Osteoblast (primary cell): Measurements from ENCODE around the gene CEMIP2. TPM values are rescaled to one million over a fixed set of nuclear protein-coding genes. Genes with fewer than 3 reads are reported as not detected.
A peak's percentile ranks its signal among the peaks of the same experiment; 100 is the strongest.

ENCODE experiments used
- DNase-seq: peaks from one replicate; pipeline ENCODE4 v3.0.0; 2011; ENCODE audit warnings: low spot score, mixed read lengths; ENCODE audit not compliant: insufficient read length; ENCODE audit errors: missing footprints
- H2AFZ ChIP-seq: 2 replicates; pipeline ENCODE4 v1.6.0; 2011; ENCODE audit warnings: mild to moderate bottlenecking, low read length
- H3K27ac ChIP-seq: 2 replicates; pipeline ENCODE4 v1.5.1; 2011; ENCODE audit warnings: mild to moderate bottlenecking, low read depth, low read length, moderate library complexity
- H3K27me3 ChIP-seq: 2 replicates; pipeline ENCODE4 v1.6.0; 2012; ENCODE audit warnings: mild to moderate bottlenecking, control low read depth, inconsistent platforms, low read length, moderate library complexity; ENCODE audit not compliant: insufficient read depth
- H3K36me3 ChIP-seq: 2 replicates; pipeline ENCODE4 v1.5.1; 2011; ENCODE audit warnings: mild to moderate bottlenecking, low read length, control low read depth, moderate library complexity; ENCODE audit not compliant: insufficient read depth
- H3K4me1 ChIP-seq: 2 replicates; pipeline ENCODE4 v1.5.1; 2011; ENCODE audit warnings: mild to moderate bottlenecking, low read length, control low read depth, moderate library complexity; ENCODE audit not compliant: insufficient read depth
- H3K4me2 ChIP-seq: 2 replicates; pipeline ENCODE4 v1.6.0; 2011; ENCODE audit warnings: mild to moderate bottlenecking, low read length; ENCODE audit not compliant: insufficient read depth
- H3K4me3 ChIP-seq: fragments of 200-600 bp; sonication (generic); 3 replicates; pipeline ENCODE4 v1.5.1; 2012; ENCODE audit warnings: mild to moderate bottlenecking, low read length, inconsistent platforms; ENCODE audit not compliant: insufficient read depth
- H3K79me2 ChIP-seq: 2 replicates; pipeline ENCODE4 v1.6.0; 2012; ENCODE audit warnings: mild to moderate bottlenecking, low read length, control low read depth, inconsistent platforms; ENCODE audit not compliant: insufficient read depth
- H3K9me3 ChIP-seq: 2 replicates; pipeline ENCODE4 v1.5.1; 2011; ENCODE audit warnings: low read depth, low read length, control low read depth
- H4K20me1 ChIP-seq: 2 replicates; pipeline ENCODE4 v1.6.0; 2012; ENCODE audit warnings: mild to moderate bottlenecking, low read length, control low read depth; ENCODE audit not compliant: insufficient read depth
- total RNA-seq: library from RNA; depleted of rRNA; stranded (reverse); fragments of >200 nt; gene quantifications from 2 replicates; pipeline ENCODE4 v1.2.3, GENCODE V29; 2012
- TF ChIP-seq, protein P1 (sequence below): IDR thresholded peaks from 2 replicates; pipeline ENCODE4 v1.5.1; 2011; ENCODE audit warnings: mild to moderate bottlenecking, low read depth, low read length, moderate library complexity; ENCODE audit errors: extremely low read depth

Gene CEMIP2
- total RNA-seq, 1 donor: 66.2 TPM

- Histone ChIP-seq H4K20me1 (no peaks in the 10 kb centered on the region), H3K9me3 (no peaks in the 10 kb centered on the region), H3K4me3 (no peak overlapping the region), H3K79me2 (no peaks in the 10 kb centered on the region), H3K4me1 (peaks cover 34% of the 10 kb centered on the region), H3K27ac (no peak overlapping the region), H3K36me3 (peaks cover 42% of the 10 kb centered on the region), H2AFZ (no peak overlapping the region), H3K27me3 (no peaks in the 10 kb centered on the region), H3K4me2 (no peak overlapping the region)
- no peak for DNase-seq
- TF ChIP-seq, protein P1, sequence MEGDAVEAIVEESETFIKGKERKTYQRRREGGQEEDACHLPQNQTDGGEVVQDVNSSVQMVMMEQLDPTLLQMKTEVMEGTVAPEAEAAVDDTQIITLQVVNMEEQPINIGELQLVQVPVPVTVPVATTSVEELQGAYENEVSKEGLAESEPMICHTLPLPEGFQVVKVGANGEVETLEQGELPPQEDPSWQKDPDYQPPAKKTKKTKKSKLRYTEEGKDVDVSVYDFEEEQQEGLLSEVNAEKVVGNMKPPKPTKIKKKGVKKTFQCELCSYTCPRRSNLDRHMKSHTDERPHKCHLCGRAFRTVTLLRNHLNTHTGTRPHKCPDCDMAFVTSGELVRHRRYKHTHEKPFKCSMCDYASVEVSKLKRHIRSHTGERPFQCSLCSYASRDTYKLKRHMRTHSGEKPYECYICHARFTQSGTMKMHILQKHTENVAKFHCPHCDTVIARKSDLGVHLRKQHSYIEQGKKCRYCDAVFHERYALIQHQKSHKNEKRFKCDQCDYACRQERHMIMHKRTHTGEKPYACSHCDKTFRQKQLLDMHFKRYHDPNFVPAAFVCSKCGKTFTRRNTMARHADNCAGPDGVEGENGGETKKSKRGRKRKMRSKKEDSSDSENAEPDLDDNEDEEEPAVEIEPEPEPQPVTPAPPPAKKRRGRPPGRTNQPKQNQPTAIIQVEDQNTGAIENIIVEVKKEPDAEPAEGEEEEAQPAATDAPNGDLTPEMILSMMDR: no peak
Observed at GRCh38 chr9:71687676-71688075, 80.6 kb downstream of the CEMIP2 start.

DNA sequence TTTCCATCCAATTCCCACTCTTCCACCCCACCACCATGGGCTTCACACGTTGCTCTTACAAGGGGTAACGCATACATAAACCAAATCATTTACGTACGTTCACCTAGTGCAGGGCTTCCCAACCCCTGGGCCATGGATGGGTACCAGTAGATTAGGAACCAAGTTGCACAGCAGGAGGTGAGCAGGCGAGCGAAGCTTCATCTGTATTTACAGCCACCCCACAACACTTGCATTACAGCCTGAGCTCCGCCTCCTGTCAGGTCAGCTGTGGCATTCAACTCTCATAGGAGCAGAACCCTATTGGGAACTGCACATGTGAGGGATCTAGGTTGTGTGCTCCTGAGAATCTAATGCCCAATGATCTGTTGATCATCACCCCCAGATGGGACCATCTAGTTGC, 82.3 kb downstream of the CEMIP2 start:
- Histone ChIP-seq H3K4me2 (no peak overlapping the region), H3K4me1 (peaks cover 50% of the 10 kb centered on the region), H3K27ac (no peak overlapping the region), H3K79me2 (no peaks in the 10 kb centered on the region), H3K9me3 (no peaks in the 10 kb centered on the region), H2AFZ (no peak overlapping the region), H3K27me3 (no peaks in the 10 kb centered on the region), H4K20me1 (no peaks in the 10 kb centered on the region), H3K36me3 (peaks cover 37% of the 10 kb centered on the region), H3K4me3 (no peak overlapping the region)
- TF ChIP-seq, protein P1: no peak
- DNase-seq: no peak

- no peak for DNase-seq
Observed at GRCh38 chr9:71685394-71685793, 82.9 kb downstream of the CEMIP2 start.

DNA sequence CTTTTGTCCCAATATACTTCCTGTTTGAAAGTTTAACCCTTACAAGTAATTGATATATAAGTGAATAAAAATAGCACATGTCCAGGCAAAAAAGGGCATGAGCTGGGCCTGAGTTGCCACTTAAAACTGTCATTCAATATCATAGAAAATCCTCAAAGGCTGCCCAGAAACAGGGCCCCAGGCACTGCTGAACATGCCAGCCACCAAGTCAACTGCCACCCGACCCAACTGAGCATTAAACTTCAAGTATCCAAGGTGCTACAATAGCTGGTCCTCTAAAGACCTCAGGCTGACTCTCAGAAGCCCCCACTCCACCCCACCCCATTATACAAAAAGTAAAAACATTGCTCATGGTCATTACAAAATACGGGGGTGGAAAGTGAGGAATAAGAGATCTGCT, 83.7 kb downstream of the CEMIP2 start:
- Histone ChIP-seq H4K20me1 (no peaks in the 10 kb centered on the region), H3K4me3 (no peak overlapping the region), H3K9me3 (no peaks in the 10 kb centered on the region), H3K27me3 (no peaks in the 10 kb centered on the region), H3K27ac (peak overlapping the region; percentile 15), H3K4me1 (peaks cover 58% of the 10 kb centered on the region), H3K4me2 (peak overlapping the region; percentile 22), H3K36me3 (peaks cover 25% of the 10 kb centered on the region), H2AFZ (no peak overlapping the region), H3K79me2 (no peaks in the 10 kb centered on the region)
- no peak for DNase-seq
- TF ChIP-seq, protein P1: no peak

More at GRCh38 chr9:71685394-71685793, 82.9 kb downstream of the CEMIP2 start:
- Histone ChIP-seq H4K20me1 (no peaks in the 10 kb centered on the region), H3K27me3 (no peaks in the 10 kb centered on the region), H3K4me2 (no peak overlapping the region), H3K27ac (no peak overlapping the region), H2AFZ (no peak overlapping the region), H3K4me1 (peaks cover 55% of the 10 kb centered on the region), H3K4me3 (no peak overlapping the region), H3K79me2 (no peaks in the 10 kb centered on the region), H3K36me3 (peaks cover 34% of the 10 kb centered on the region), H3K9me3 (no peaks in the 10 kb centered on the region)
- TF ChIP-seq, protein P1: no peak
